NB4 (cell line): ENCODE data around the gene ASPHD2.

Experiments used
- CTCF ChIP-seq: IDR thresholded peaks from one replicate; pipeline ENCODE4 v1.5.1; 2012; ENCODE audit warnings: low read depth, low read length
- MAX ChIP-seq: IDR thresholded peaks from 2 replicates; pipeline ENCODE4 v1.6.1; 2011; ENCODE audit warnings: low read depth, low read length
- POLR2A ChIP-seq: IDR thresholded peaks from 2 replicates; pipeline ENCODE4 v1.6.1; 2011; ENCODE audit warnings: mild to moderate bottlenecking; ENCODE audit not compliant: insufficient read length; ENCODE audit errors: extremely low read depth

GRCh38 chr22:26393929-26394328, 35.1 kb upstream of the ASPHD2 start:
- TF ChIP-seq CTCF, result no peak
- no peak for TF ChIP-seq MAX
- TF ChIP-seq POLR2A, result no peak
